ENCODE results near the gene RAB3GAP1.
"Not testable (repeated sequence)": the region's sequence is repeated elsewhere in the genome, so short reads cannot be mapped to it uniquely, and the experiment has no call there.

RAB3GAP1 gene

GRCh38 chr2:135099802-135100483 is 47.9 kb downstream of the RAB3GAP1 start:
- no peak overlapping the region for H3K4me3 ChIP-seq (ENCODE audit: low read length)
- TF ChIP-seq CTCF (IDR thresholded peaks at IDR 0.05; ENCODE audit: insufficient read depth, low read depth, low read length, missing control alignments): no peak
- no peak for DNase-seq (ENCODE audit: low read depth)

GRCh38 chr2:135103843-135104242 is 51.8 kb downstream of the RAB3GAP1 start:
- DNase-seq (ENCODE audit: low read depth): no peak
- H3K4me3 ChIP-seq (ENCODE audit: low read length): no peak overlapping the region
- TF ChIP-seq CTCF (IDR thresholded peaks at IDR 0.05; ENCODE audit: insufficient read depth, low read depth, low read length, missing control alignments): no peak

GRCh38 chr2:135105513-135106316 is 53.6 kb downstream of the RAB3GAP1 start:
- DNase-seq (ENCODE audit: low read depth); H3K4me3 ChIP-seq (ENCODE audit: low read length): not testable (repeated sequence)

GRCh38 chr2:135113322-135113721 is 61.2 kb downstream of the RAB3GAP1 start:
- H3K4me3 ChIP-seq (ENCODE audit: low read length): no peak overlapping the region
- no peak for DNase-seq (ENCODE audit: low read depth)
- no peak for TF ChIP-seq CTCF (IDR thresholded peaks at IDR 0.05; ENCODE audit: insufficient read depth, low read depth, low read length, missing control alignments)

- DNase-seq (ENCODE audit: low read depth): no peak
- no peak for TF ChIP-seq CTCF (IDR thresholded peaks at IDR 0.05; ENCODE audit: insufficient read depth, low read depth, low read length, missing control alignments)
- no peak overlapping the region for H3K4me3 ChIP-seq (ENCODE audit: low read length)
These were observed 67.5 kb downstream of the RAB3GAP1 start for GRCh38 chr2:135119582-135119981.

- no peak overlapping the region for H3K4me3 ChIP-seq (ENCODE audit: low read length)
- no peak for DNase-seq (ENCODE audit: low read depth)
- TF ChIP-seq CTCF (IDR thresholded peaks at IDR 0.05; ENCODE audit: insufficient read depth, low read depth, low read length, missing control alignments): no peak
These were observed 69.0 kb downstream of the RAB3GAP1 start for GRCh38 chr2:135121016-135121657.

- not testable (repeated sequence) for H3K4me3 ChIP-seq (ENCODE audit: low read length); DNase-seq (ENCODE audit: low read depth)
These were observed 69.6 kb downstream of the RAB3GAP1 start for GRCh38 chr2:135121658-135122039.

All from epithelial cell of esophagus (primary cell).